Ovary (tissue), 9 donors: ENCODE results near the gene PLA1A. TPM values are rescaled to one million over a fixed set of nuclear protein-coding genes. Genes with fewer than 3 reads are reported as not detected.
A peak's percentile ranks its signal among the peaks of the same experiment; 100 is the strongest.
"Not testable (repeated sequence)": the region's sequence is repeated elsewhere in the genome, so short reads cannot be mapped to it uniquely, and the experiment has no call there.

Experiments
- DNase-seq, 5 donors: peaks; one replicate each; pipeline ENCODE4 v3.0.0-alpha.2; 2019 to 2020
- H3K27ac ChIP-seq, 2 donors: fragments of 200-600 bp; one replicate each; pipeline versions ENCODE4 v1.5.1 to v1.8.0; 2019 to 2022
- H3K27me3 ChIP-seq: fragments of 200-600 bp; one replicate; pipeline ENCODE4 v1.8.0; 2022
- H3K36me3 ChIP-seq: fragments of 200-600 bp; sonication (generic); one replicate; pipeline ENCODE4 v1.5.1; 2019
- H3K4me1 ChIP-seq: one replicate; pipeline ENCODE4 v1.8.1; 2013; ENCODE audit warnings: mild to moderate bottlenecking, moderate library complexity; ENCODE audit not compliant: insufficient read depth
- H3K4me3 ChIP-seq: fragments of 200-600 bp; sonication (generic); one replicate; pipeline ENCODE4 v1.5.1; 2017
- H3K9me3 ChIP-seq, 2 donors: fragments of 200-600 bp in 1 of 2; sonication (generic) in 1 of 2; one replicate each; pipeline versions ENCODE4 v1.5.1 to v1.8.1; 2013 to 2019; ENCODE audit warnings: mild to moderate bottlenecking in 1 of 2, moderate library complexity in 1 of 2
- EP300 ChIP-seq: sonication (generic); formaldehyde crosslinking; IDR thresholded peaks from one replicate; pipeline ENCODE4 v1.6.1; 2017; ENCODE audit warnings: antibody characterized with exemption
- POLR2A ChIP-seq: fragments of 450-650 bp; IDR thresholded peaks from one replicate; pipeline ENCODE4 v1.6.1; 2017; ENCODE audit warnings: antibody characterized with exemption, mild to moderate bottlenecking, moderate library complexity
- WGBS, 3 donors: extraction: QIAGEN DNeasy Blood & Tissue Kit in 1 of 3; methylation state at CpG; one replicate each; pipeline versions ENCODE4 v1.1.5 to v1.1.7; 2013 to 2017; 5-methylcytosine and 5-hydroxymethylcytosine counted together
- intact Hi-C, 4 donors: fragments of 100-400 bp; cut with DNase I; formaldehyde crosslinking; loops; one replicate each; pipeline versions ENCODE4 v1.11.0 to v1.15.1; 2022 to 2023
- polyA plus RNA-seq, 2 donors: library from polyadenylated mRNA; stranded (reverse); fragments of 200-250 nt in 1 of 2; fragments of 350-450 nt in 1 of 2; fragmentation: Illumina TruSeq in 1 of 2; extraction: RNeasy Lipid Tissue Mini Kit (QIAGEN cat#74804) in 1 of 2; gene quantifications; one replicate each; pipeline ENCODE4 v1.2.3, GENCODE V29; 2013 to 2014
- total RNA-seq, 7 donors: library from RNA; depleted of rRNA in 2 of 7; stranded (reverse); fragments of >200 nt in 2 of 7; fragmentation: NEBNext Ultra II Directional in 3 of 7; extraction: Animal tissue kit (Norgen Biotek cat#: 25700) in 3 of 7; gene quantifications; one replicate each; pipeline versions ENCODE4 v1.1.0 to v1.2.4, GENCODE V29; 2016 to 2023
- TF ChIP-seq, protein P1 (sequence below), 3 donors: fragments of 450-650 bp in 2 of 3; fragments of 200-600 bp in 1 of 3; IDR thresholded peaks; one replicate each; pipeline versions ENCODE4 v1.5.1 to v1.8.0; 2016 to 2022; ENCODE audit warnings: antibody characterized with exemption in 3 of 3, mild to moderate bottlenecking in 1 of 3
- donor health status: DM: no; HTN: no; CAD: no; lungs with moderate emphysema.
- donor health status: DM: no; HTN: no; CAD: no.
- donor health status: Bipolar disorder and iron deficiency.
- donor health status: DM: yes; HTN: yes; CAD: no.
- donor health status: DM: no; HTN: no; CAD: no.
- donor health status: DM: yes; HTN: yes; CAD: no.

Gene PLA1A
- total and polyA plus RNA-seq, 9 donors = 0.53 to 9.9 (median 1.5) TPM

DNA sequence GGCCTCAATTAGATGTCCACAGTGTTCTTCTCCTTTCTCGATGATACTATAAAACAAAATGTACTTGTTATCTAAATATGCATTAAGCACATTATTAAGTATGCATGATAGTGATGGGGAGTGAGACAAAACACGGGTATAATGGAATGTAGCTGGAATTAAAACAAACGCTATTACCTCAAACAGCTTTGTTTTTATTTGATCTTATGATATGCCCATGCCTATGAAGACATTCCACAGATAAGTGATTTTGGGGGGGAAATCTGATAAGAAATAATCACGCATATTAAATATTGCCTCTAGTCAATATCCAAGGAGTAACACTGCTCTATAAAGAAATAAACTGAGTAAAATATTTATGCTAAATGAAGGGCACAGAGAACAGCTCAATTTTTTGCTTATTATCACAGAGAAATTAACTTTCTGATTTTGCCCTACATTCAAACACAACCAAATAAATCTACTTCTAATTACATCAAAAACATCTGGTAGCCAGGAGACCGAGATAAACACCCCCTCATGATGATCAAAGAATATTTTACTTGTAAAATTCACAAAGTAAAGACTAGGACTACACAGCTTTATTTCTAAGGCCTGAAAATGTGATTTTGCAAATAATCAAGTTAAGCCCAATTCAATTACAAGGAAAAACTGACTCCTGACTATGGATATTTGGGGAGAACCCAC, 77.6 kb downstream of the PLA1A start:
- TF ChIP-seq, protein P1, sequence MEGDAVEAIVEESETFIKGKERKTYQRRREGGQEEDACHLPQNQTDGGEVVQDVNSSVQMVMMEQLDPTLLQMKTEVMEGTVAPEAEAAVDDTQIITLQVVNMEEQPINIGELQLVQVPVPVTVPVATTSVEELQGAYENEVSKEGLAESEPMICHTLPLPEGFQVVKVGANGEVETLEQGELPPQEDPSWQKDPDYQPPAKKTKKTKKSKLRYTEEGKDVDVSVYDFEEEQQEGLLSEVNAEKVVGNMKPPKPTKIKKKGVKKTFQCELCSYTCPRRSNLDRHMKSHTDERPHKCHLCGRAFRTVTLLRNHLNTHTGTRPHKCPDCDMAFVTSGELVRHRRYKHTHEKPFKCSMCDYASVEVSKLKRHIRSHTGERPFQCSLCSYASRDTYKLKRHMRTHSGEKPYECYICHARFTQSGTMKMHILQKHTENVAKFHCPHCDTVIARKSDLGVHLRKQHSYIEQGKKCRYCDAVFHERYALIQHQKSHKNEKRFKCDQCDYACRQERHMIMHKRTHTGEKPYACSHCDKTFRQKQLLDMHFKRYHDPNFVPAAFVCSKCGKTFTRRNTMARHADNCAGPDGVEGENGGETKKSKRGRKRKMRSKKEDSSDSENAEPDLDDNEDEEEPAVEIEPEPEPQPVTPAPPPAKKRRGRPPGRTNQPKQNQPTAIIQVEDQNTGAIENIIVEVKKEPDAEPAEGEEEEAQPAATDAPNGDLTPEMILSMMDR (IDR thresholded peaks at IDR 0.05) = no peak
- TF ChIP-seq POLR2A (no peak), EP300 (no peak)
- Histone ChIP-seq H3K36me3 (no peaks in the 10 kb centered on the region), H3K4me1 (peaks cover 2% of the 10 kb centered on the region), H3K27me3 (no peaks in the 10 kb centered on the region), H3K27ac (no peak overlapping the region), H3K9me3 (no peaks in the 10 kb centered on the region), H3K4me3 (no peak overlapping the region)
- intact Hi-C loops = loop anchor here in 3 of 4 donors (10.0 kb wide), 2 partner anchors 101 to 181 kb away; partner anchors contain the start of genes TIMMDC1 (in 3 of the 3) and ADPRH (in 1 of the 3)
- no peak for DNase-seq
- 27 to 34% (median 27%) methylated on average over 5 of the region's 5 CpGs for WGBS, 3 donors

DNA sequence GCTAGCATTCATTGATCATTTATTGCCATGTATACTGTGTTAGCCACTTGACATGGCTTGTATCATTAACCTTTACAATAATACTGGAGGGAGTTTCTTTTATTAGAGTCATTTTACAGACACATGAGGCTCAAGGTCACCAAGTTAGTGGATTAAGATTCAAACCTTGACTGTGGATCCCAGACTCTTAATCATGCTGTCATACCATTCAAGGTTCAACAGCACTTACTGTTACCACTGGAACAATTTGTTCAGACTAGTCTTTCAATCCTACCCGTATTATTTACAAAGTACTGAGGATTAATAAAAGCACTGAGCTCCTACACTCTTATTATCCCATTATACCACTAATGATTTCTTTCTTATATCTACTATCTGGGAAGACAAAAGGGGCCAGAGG, 78.3 kb downstream of the PLA1A start:
- intact Hi-C loops = loop anchor here in 3 of 4 donors (10.0 kb wide), 2 partner anchors 101 to 181 kb away; partner anchors contain the start of genes TIMMDC1 (in 3 of the 3) and ADPRH (in 1 of the 3)
- Histone ChIP-seq H3K4me3 (peak overlapping the region; percentile 85), H3K36me3 (no peaks in the 10 kb centered on the region), H3K9me3 (no peaks in the 10 kb centered on the region), H3K4me1 (peaks cover 2% of the 10 kb centered on the region), H3K27me3 (no peaks in the 10 kb centered on the region), H3K27ac (peak overlapping the region in 1 of 2 donors; percentile 6)
- no peak for DNase-seq
- TF ChIP-seq POLR2A (no peak), EP300 (no peak)
- TF ChIP-seq, protein P1 (IDR thresholded peaks at IDR 0.05) = no peak
- 4 to 21% (median 17%) methylated on average over 1 of the region's 1 CpG for WGBS, 3 donors

DNA sequence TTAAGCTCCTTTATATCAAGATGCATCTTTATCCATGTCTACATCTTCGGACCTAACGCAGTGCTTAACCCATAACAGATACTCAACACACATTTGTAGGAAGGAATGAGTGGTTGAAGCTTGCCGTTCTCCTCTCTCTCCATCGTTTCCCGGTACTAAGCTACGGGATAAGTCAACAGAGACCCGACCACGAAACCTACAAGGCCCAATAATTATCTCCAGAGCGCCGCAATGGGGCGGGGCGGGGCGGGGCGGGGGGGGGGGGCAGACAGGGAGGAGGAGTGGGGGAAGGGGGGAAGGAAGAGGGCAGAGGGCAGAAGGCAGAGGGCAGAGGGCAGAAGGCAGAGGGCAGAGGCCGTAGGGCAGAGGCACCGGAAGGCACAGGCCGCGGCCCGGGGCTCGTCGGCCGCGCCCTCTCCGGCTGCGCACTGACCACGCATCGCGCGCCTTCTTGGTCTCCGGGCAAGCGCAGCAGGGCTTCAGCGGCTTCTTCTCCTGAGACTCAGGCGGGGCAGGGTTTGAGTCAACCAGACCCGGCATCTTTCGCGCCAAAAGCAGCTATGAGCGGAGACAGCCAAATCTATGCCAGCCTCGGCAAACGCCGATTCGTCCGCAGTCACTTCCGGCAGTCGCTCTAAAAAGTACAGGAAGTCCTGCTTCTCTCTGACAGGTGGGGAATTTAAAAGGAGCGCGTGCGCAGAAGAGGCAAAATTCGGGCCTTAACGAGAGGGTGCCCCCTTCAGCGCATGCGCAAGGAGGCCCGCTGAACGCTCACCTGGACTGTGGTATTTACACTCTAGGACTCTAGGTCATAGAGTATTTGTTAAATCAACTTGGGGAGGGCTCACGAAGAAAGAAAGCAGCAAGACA, 79.3 kb downstream of the PLA1A start, which contains the start of gene COX17:
Gene COX17 (minus strand): TSS at position 636 of the 870 bp plus-strand sequence. CDS start 96 bp downstream, at position 540.
- H3K4me3 ChIP-seq = peak within 1 kb of the TSS; percentile 85
- intact Hi-C loops = loop anchor here in 3 of 4 donors (10.0 kb wide), 2 partner anchors 102 to 182 kb away; partner anchors contain the start of genes TIMMDC1 (in 3 of the 3) and ADPRH (in 1 of the 3)
- H3K9me3 ChIP-seq = no peaks in the 10 kb centered on the region
- no peaks in the 10 kb centered on the region for H3K36me3 ChIP-seq
- H3K4me1 ChIP-seq = peaks cover 2% of the 10 kb centered on the region
- peak within 1 kb of the TSS in 1 of 2 donors; percentile 70 for H3K27ac ChIP-seq
- H3K27me3 ChIP-seq = no peaks in the 10 kb centered on the region
- WGBS, 3 donors = 0% methylated on average over 48 to 54 of the region's 54 CpGs
- TF ChIP-seq EP300 (no peak), POLR2A (peak; percentile 61)
- TF ChIP-seq, protein P1 (IDR thresholded peaks at IDR 0.05) = peak in 1 of 3 donors; percentile 32
- peak; percentile 91 to 95 (median 93) for DNase-seq

DNA sequence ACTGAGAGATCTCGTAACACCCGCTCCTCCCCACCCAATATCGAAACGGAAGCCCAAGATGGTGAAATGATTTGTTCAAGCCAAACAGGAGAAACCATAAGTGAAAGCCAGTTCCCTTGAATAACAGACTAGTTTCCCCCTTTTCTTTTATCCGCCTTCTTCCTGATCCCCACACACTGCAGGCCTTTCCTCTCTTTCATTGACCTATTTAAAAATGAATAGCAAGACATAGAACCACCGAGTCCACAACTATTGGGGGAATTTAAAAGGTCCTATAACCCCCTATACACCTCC, 79.9 kb downstream of the PLA1A start:
- WGBS, 3 donors = 8 to 11% (median 10%) methylated on average over 6 of the region's 6 CpGs
- no peak for DNase-seq
- Histone ChIP-seq H3K4me3 (peak overlapping the region; percentile 85), H3K36me3 (no peaks in the 10 kb centered on the region), H3K27ac (peak overlapping the region in 1 of 2 donors; percentile 70), H3K9me3 (no peaks in the 10 kb centered on the region), H3K27me3 (no peaks in the 10 kb centered on the region), H3K4me1 (peaks cover 2% of the 10 kb centered on the region)
- intact Hi-C loops = loop anchor here in 3 of 4 donors (10.0 kb wide), 2 partner anchors 103 to 183 kb away; partner anchors contain the start of genes TIMMDC1 (in 3 of the 3) and ADPRH (in 1 of the 3)
- TF ChIP-seq POLR2A (no peak), EP300 (no peak)
- TF ChIP-seq, protein P1 (IDR thresholded peaks at IDR 0.05) = no peak

DNA sequence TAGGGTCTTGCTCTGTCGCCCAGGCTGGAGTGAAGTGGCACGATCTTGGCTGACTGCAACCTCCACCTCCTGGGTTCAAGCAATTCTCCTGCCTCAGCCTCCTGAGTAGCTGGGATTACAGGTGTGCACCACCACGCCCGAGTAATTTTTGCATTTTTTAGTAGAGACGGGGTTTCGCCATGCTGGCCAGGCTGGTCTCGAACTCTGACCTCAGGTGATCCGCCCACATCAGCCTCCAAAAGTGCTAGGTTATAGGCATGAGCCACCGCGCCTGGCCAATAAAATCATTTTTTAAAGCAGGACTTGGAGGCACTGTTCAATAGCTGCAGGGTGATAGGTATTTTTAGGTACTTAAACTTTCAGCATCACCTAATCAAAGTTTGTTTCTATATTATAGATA, 80.5 kb downstream of the PLA1A start:
- intact Hi-C loops = loop anchor here in 3 of 4 donors (10.0 kb wide), 2 partner anchors 103 to 183 kb away; partner anchors contain the start of genes TIMMDC1 (in 3 of the 3) and ADPRH (in 1 of the 3)
- not testable (repeated sequence) for H3K4me1 ChIP-seq, H3K27ac ChIP-seq, H3K36me3 ChIP-seq, DNase-seq, H3K4me3 ChIP-seq, H3K9me3 ChIP-seq, H3K27me3 ChIP-seq
- 95 to 96% (median 96%) methylated on average over 10 of the region's 10 CpGs for WGBS, 3 donors
